ENCODE results near the gene LRMDA. TPM values are rescaled to one million over a fixed set of nuclear protein-coding genes. Genes with fewer than 3 reads are reported as not detected.

Gene LRMDA
- total and polyA plus RNA-seq, 2 donors (not counting 3 experiments of a cell fraction or from before 2014, with no cell fraction given) = 9.7 to 18.0 TPM

DNA sequence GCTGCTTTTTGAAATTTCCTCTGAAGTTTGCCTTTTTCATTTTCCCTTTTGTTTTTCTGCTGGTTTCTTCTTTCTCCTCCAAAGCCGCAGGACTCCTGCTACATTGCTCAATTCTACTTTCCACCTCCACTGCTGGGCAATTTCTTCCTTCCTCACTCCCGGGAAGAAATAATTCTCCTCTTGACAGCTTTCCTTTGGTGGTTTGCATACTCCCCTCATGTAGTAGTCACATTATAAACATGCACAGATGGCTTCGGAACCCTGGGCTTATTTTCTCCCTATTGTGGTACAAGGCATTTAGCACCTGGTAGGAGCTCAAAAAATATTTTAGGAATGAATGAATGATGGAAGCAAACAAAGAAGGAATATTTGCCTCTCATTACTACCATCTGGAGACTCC is 977.2 kb downstream of the LRMDA start:
- Histone ChIP-seq H3K79me2 (ENCODE audit: control insufficient read depth, insufficient read depth, low read length) (no peaks in the 10 kb centered on the region), H3K9ac (replicated peaks; ENCODE audit: extremely low read depth, insufficient read depth, low read length) (no peak overlapping the region), H3K27ac (ENCODE audit: insufficient read depth, low read depth, low read length) (no peak overlapping the region), H3K9me3 (replicated peaks; ENCODE audit: control insufficient read depth, insufficient read depth, low read length) (no peaks in the 10 kb centered on the region), H3K4me3 (replicated peaks in 1 of 3; ENCODE audit: insufficient read depth in 1 of 3, low read depth in 1 of 3, low read length in 3 of 3) (no peak overlapping the region), H2AFZ (ENCODE audit: low read depth, low read length) (no peak overlapping the region), H3K36me3 (ENCODE audit: control insufficient read depth in 2 of 2, extremely low read depth in 1 of 2, insufficient read depth in 2 of 2, low read length in 2 of 2) (no peaks in the 10 kb centered on the region), H3K4me1 (ENCODE audit: control insufficient read depth, extremely low read depth, insufficient read depth, low read length) (no peaks in the 10 kb centered on the region), H3K4me2 (ENCODE audit: insufficient read depth, low read length) (no peak overlapping the region), H3K9me1 (replicated peaks; ENCODE audit: control insufficient read depth, extremely low read depth, insufficient read depth, low read length) (no peaks in the 10 kb centered on the region), H3K27me3 (ENCODE audit: control insufficient read depth in 2 of 2, insufficient read depth in 2 of 2, low read length in 2 of 2) (no peaks in the 10 kb centered on the region), H4K20me1 (replicated peaks; ENCODE audit: control insufficient read depth, extremely low read depth, insufficient read depth, low read length) (no peaks in the 10 kb centered on the region)
- DNase-seq (ENCODE audit: low read depth, low spot score) (no peak), FAIRE-seq (no peak)
- BruUV-seq (replicated peaks) = no TSS peak
- TF ChIP-seq MYC (IDR thresholded peaks at IDR 0.05; ENCODE audit: low read depth, low read length) (no peak), POLR2AphosphoS5 (IDR thresholded peaks at IDR 0.05; ENCODE audit: insufficient read depth, low read depth, low read length) (no peak), JUN (IDR thresholded peaks at IDR 0.05; ENCODE audit: borderline replicate concordance, insufficient read depth, insufficient read length, low read depth) (no peak), EZH2 (IDR thresholded peaks at IDR 0.05; ENCODE audit: borderline replicate concordance, low read depth, low read length, severe bottlenecking) (no peak), GATA2 (IDR thresholded peaks at IDR 0.05; ENCODE audit: insufficient read depth, insufficient read length, low read depth, low read length) (no peak), FOS (IDR thresholded peaks at IDR 0.05; ENCODE audit: borderline replicate concordance, insufficient read depth, low read length) (no peak), POLR2A (IDR thresholded peaks at IDR 0.05; ENCODE audit: low read depth, low read length) (no peak)
- TF ChIP-seq, protein P1, sequence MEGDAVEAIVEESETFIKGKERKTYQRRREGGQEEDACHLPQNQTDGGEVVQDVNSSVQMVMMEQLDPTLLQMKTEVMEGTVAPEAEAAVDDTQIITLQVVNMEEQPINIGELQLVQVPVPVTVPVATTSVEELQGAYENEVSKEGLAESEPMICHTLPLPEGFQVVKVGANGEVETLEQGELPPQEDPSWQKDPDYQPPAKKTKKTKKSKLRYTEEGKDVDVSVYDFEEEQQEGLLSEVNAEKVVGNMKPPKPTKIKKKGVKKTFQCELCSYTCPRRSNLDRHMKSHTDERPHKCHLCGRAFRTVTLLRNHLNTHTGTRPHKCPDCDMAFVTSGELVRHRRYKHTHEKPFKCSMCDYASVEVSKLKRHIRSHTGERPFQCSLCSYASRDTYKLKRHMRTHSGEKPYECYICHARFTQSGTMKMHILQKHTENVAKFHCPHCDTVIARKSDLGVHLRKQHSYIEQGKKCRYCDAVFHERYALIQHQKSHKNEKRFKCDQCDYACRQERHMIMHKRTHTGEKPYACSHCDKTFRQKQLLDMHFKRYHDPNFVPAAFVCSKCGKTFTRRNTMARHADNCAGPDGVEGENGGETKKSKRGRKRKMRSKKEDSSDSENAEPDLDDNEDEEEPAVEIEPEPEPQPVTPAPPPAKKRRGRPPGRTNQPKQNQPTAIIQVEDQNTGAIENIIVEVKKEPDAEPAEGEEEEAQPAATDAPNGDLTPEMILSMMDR (IDR thresholded peaks at IDR 0.05; ENCODE audit: extremely low read depth in 1 of 2, insufficient read depth in 1 of 2, low read depth in 1 of 2, low read length in 2 of 2) = no peak
- TF ChIP-seq, protein P2, sequence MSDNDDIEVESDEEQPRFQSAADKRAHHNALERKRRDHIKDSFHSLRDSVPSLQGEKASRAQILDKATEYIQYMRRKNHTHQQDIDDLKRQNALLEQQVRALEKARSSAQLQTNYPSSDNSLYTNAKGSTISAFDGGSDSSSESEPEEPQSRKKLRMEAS (IDR thresholded peaks at IDR 0.05; ENCODE audit: insufficient read depth, insufficient read length) = no peak
- CTCF ChIA-PET = interaction anchor here (1.1 to 1.2 kb wide), 2 partner anchors 10 to 94 kb away, joined by 3 read pairs; no protein-coding TSS in a partner anchor
- intact Hi-C loops (cut with micrococcal nuclease) (no loop called here), dilution Hi-C loops (cut with MboI; ENCODE audit: extremely low pct_ligation_motif_present, low sequenced_read_pairs) (no loop called here)
- POLR2A ChIA-PET = no interaction called here
